ENCODE results near the gene MFF. TPM values are rescaled to one million over a fixed set of nuclear protein-coding genes. Genes with fewer than 3 reads are reported as not detected.

The MFF gene
- total RNA-seq, 1 donor from 2014 or later = 57.2 TPM

DNA sequence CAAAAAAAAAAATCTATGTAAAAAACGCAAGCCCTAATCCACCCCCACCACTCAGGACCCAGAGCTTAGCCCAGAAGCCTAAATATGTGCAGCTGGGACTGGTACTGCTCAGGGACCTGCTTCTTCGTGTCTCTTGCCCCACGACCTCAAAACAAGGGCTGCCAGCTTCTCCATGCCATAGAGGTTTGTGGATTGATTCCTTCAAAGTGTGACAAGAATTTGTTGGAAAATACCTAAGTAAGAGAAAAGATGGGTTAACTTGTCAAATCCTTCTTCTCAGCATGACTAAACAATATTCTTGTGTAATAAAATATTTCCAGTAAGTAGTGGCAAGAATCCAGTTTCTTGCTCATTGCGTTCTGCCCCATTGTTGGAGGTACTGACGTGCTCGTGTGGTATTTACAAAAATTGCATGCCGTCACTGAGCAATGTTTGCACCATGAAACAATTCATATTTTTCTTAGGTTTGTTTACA lies 63.5 kb downstream of the MFF start:
- ATAC-seq = no peak
- H3K4me1 ChIP-seq = no peaks in the 10 kb centered on the region
- H3K36me3 ChIP-seq = no peaks in the 10 kb centered on the region
- TF ChIP-seq, protein P1, sequence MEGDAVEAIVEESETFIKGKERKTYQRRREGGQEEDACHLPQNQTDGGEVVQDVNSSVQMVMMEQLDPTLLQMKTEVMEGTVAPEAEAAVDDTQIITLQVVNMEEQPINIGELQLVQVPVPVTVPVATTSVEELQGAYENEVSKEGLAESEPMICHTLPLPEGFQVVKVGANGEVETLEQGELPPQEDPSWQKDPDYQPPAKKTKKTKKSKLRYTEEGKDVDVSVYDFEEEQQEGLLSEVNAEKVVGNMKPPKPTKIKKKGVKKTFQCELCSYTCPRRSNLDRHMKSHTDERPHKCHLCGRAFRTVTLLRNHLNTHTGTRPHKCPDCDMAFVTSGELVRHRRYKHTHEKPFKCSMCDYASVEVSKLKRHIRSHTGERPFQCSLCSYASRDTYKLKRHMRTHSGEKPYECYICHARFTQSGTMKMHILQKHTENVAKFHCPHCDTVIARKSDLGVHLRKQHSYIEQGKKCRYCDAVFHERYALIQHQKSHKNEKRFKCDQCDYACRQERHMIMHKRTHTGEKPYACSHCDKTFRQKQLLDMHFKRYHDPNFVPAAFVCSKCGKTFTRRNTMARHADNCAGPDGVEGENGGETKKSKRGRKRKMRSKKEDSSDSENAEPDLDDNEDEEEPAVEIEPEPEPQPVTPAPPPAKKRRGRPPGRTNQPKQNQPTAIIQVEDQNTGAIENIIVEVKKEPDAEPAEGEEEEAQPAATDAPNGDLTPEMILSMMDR (IDR thresholded peaks at IDR 0.05) = no peak
- no peak overlapping the region for H3K27ac ChIP-seq
- no peaks in the 10 kb centered on the region for H3K27me3 ChIP-seq
- intact Hi-C loops (cut with DNase I) = no loop called here
- H3K4me3 ChIP-seq = no peak overlapping the region
- DNase-seq = no peak
- no peaks in the 10 kb centered on the region for H3K9me3 ChIP-seq

DNA sequence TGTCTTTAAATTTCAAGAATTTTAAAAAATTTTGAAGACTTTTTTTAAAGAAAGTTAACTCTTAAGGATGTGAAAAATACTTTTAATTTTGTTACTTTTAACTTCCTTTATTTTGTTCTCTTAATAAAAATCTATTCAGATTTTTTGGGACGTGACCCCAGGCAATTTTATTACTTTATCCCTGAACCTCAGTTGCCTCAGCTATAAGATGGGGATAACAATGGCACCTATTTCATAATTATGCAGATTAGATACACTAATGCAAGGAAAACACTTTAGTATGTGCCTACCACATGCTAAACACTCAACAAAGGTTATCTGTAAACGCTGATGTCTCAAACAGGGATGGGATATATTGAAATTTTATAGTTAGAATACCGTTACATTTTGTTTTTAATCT lies 64.2 kb downstream of the MFF start:
- Histone ChIP-seq H3K36me3 (no peaks in the 10 kb centered on the region), H3K9me3 (no peaks in the 10 kb centered on the region), H3K4me1 (no peaks in the 10 kb centered on the region), H3K27me3 (no peaks in the 10 kb centered on the region), H3K27ac (no peak overlapping the region), H3K4me3 (no peak overlapping the region)
- DNase-seq (no peak), ATAC-seq (no peak)
- TF ChIP-seq, protein P1 (IDR thresholded peaks at IDR 0.05) = no peak
- intact Hi-C loops (cut with DNase I) = no loop called here

DNA sequence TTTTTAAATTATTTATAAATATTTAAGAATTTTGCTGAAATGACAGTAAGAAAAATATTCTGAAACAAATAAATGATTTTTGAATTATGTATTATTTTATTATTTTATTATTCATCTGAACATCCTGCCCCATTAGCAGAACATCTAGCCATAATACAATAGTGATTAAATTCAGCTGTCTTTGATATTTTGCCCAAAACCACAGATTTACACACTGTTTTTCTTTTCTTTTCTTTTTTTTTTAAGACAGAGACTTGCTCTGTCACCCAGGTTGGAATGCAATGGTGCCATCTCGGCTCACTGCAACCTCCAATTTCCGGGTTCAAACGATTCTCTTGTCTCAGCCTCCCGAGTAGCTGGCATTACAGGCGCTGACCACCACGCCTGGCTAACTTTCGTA lies 64.6 kb downstream of the MFF start:
- no peak for DNase-seq
- intact Hi-C loops (cut with DNase I) = no loop called here
- no peak overlapping the region for H3K27ac ChIP-seq
- TF ChIP-seq, protein P1 (IDR thresholded peaks at IDR 0.05) = no peak
- no peak overlapping the region for H3K4me3 ChIP-seq
- H3K9me3 ChIP-seq = no peaks in the 10 kb centered on the region
- no peak for ATAC-seq
- no peaks in the 10 kb centered on the region for H3K4me1 ChIP-seq
- no peaks in the 10 kb centered on the region for H3K36me3 ChIP-seq
- H3K27me3 ChIP-seq = no peaks in the 10 kb centered on the region

DNA sequence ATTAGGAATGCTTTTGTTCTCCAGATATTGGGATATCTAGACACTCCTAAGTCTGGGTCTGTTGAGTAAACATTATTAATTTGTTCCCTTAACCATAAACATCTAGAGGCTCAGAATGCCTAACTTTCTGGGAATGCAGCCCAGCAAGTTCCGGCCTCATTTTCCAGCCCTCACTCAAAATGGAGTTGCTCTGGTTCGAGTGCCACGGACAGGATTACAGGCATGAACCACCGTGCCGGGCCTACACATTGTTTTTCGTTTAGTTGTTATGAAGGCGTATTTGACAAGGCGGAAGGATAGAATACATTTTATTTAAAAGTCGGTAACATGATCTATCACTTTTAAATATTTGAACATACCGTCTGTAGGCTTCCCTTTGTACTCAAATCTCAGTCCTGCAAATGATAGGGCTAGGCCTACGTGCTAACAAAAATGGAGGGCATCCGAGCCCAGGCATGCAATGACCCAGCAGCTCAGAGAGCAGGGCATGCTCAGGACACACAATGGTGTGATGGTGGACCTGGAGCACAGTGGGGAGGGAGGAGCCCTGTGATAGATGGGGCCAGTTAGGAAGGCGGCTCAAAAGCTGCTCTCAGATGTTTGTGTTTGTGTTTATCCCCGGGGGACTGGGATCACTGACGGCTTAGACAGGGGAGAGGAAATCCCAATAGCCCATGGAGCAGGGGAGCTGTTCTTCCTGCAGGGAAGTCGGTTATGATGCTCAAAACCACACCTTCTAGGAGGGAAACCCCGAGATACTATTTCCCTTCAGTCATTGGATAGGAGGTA lies 65.6 kb downstream of the MFF start:
- TF ChIP-seq, protein P1 (IDR thresholded peaks at IDR 0.05) = no peak
- Histone ChIP-seq H3K4me1 (no peaks in the 10 kb centered on the region), H3K9me3 (no peaks in the 10 kb centered on the region), H3K36me3 (no peaks in the 10 kb centered on the region), H3K4me3 (no peak overlapping the region), H3K27me3 (no peaks in the 10 kb centered on the region), H3K27ac (no peak overlapping the region)
- DNase-seq (no peak), ATAC-seq (no peak)
- intact Hi-C loops (cut with DNase I) = no loop called here

DNA sequence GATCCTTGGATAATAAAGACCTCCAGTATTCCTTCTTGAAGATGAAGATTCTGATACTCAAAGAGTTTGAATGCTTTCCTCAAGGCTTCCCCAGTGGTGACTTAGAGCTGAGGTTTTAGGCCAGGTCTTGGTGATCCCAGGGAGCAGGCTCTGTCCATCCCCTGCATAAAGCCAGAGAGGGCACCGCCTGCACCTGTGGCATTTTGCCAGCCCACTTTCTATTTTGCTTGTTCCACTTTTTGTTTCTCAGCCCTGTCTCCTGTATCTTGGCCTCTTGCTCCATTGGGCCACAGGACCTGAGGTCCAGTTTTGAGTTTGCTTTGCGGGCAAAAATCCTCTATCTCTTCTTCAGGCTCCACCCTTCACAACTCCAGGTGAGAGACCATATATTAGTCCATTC lies 69.3 kb downstream of the MFF start:
- ATAC-seq (no peak), DNase-seq (no peak)
- H3K36me3 ChIP-seq = no peaks in the 10 kb centered on the region
- H3K27me3 ChIP-seq = no peaks in the 10 kb centered on the region
- no peak overlapping the region for H3K27ac ChIP-seq
- TF ChIP-seq, protein P1 (IDR thresholded peaks at IDR 0.05) = no peak
- no peak overlapping the region for H3K4me3 ChIP-seq
- intact Hi-C loops (cut with DNase I) = no loop called here
- no peaks in the 10 kb centered on the region for H3K9me3 ChIP-seq
- H3K4me1 ChIP-seq = no peaks in the 10 kb centered on the region

Data from upper lobe of right lung (tissue), 1 donor.